Osteoblast (primary cell): ENCODE results near the gene MALAT1. TPM values are rescaled to one million over a fixed set of nuclear protein-coding genes. Genes with fewer than 3 reads are reported as not detected.

ENCODE experiments used
- DNase-seq: peaks from one replicate; pipeline ENCODE4 v3.0.0; 2011; ENCODE audit warnings: low spot score, mixed read lengths; ENCODE audit not compliant: insufficient read length; ENCODE audit errors: missing footprints
- H2AFZ ChIP-seq: 2 replicates; pipeline ENCODE4 v1.6.0; 2011; ENCODE audit warnings: mild to moderate bottlenecking, low read length
- H3K27ac ChIP-seq: 2 replicates; pipeline ENCODE4 v1.5.1; 2011; ENCODE audit warnings: mild to moderate bottlenecking, low read depth, low read length, moderate library complexity
- H3K27me3 ChIP-seq: 2 replicates; pipeline ENCODE4 v1.6.0; 2012; ENCODE audit warnings: mild to moderate bottlenecking, control low read depth, inconsistent platforms, low read length, moderate library complexity; ENCODE audit not compliant: insufficient read depth
- H3K36me3 ChIP-seq: 2 replicates; pipeline ENCODE4 v1.5.1; 2011; ENCODE audit warnings: mild to moderate bottlenecking, low read length, control low read depth, moderate library complexity; ENCODE audit not compliant: insufficient read depth
- H3K4me1 ChIP-seq: 2 replicates; pipeline ENCODE4 v1.5.1; 2011; ENCODE audit warnings: mild to moderate bottlenecking, low read length, control low read depth, moderate library complexity; ENCODE audit not compliant: insufficient read depth
- H3K4me2 ChIP-seq: 2 replicates; pipeline ENCODE4 v1.6.0; 2011; ENCODE audit warnings: mild to moderate bottlenecking, low read length; ENCODE audit not compliant: insufficient read depth
- H3K4me3 ChIP-seq: fragments of 200-600 bp; sonication (generic); 3 replicates; pipeline ENCODE4 v1.5.1; 2012; ENCODE audit warnings: mild to moderate bottlenecking, low read length, inconsistent platforms; ENCODE audit not compliant: insufficient read depth
- H3K79me2 ChIP-seq: 2 replicates; pipeline ENCODE4 v1.6.0; 2012; ENCODE audit warnings: mild to moderate bottlenecking, low read length, control low read depth, inconsistent platforms; ENCODE audit not compliant: insufficient read depth
- H3K9me3 ChIP-seq: 2 replicates; pipeline ENCODE4 v1.5.1; 2011; ENCODE audit warnings: low read depth, low read length, control low read depth
- H4K20me1 ChIP-seq: 2 replicates; pipeline ENCODE4 v1.6.0; 2012; ENCODE audit warnings: mild to moderate bottlenecking, low read length, control low read depth; ENCODE audit not compliant: insufficient read depth
- total RNA-seq: library from RNA; depleted of rRNA; stranded (reverse); fragments of >200 nt; gene quantifications from 2 replicates; pipeline ENCODE4 v1.2.3, GENCODE V29; 2012
- TF ChIP-seq, protein P1 (sequence below): IDR thresholded peaks from 2 replicates; pipeline ENCODE4 v1.5.1; 2011; ENCODE audit warnings: mild to moderate bottlenecking, low read depth, low read length, moderate library complexity; ENCODE audit errors: extremely low read depth

Gene MALAT1
- total RNA-seq, 1 donor: 19,002 TPM

DNA sequence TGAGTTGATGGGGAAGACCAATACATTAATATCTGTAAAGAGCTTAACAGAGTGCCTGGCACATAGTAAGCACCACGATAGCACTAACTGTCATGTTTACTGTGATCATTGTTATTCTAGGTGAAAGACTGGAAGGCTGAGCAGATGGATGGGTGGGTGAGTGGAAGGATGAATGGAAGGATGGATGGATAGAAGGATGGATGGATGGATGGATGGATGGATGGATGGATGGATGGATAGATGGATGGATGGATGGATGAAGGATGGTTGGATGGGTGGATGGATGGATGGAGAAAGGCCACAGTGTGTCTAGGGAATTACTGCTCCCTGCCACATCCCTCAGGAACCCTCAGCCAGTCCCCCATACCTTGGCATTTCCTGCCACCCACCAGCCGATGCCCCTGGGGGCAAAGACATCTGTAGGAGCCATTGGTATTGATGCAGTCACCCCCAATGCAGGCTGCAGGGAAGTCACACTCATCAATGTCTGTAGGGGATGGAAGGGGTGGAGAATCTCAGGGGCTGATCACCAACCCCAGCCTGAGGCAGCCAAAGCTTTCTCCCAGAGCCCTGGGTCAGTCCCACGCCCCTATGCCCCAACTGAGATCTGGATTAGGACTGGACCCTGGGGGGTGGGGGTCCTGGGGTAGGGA lies 44.0 kb downstream of the MALAT1 start:
- Histone ChIP-seq H3K79me2 (no peaks in the 10 kb centered on the region), H3K27ac (no peak overlapping the region), H3K4me2 (no peak overlapping the region), H3K27me3 (no peaks in the 10 kb centered on the region), H3K4me1 (peaks cover 9% of the 10 kb centered on the region), H3K9me3 (no peaks in the 10 kb centered on the region), H4K20me1 (peaks cover 16% of the 10 kb centered on the region), H3K4me3 (no peak overlapping the region), H3K36me3 (peaks cover 64% of the 10 kb centered on the region), H2AFZ (no peak overlapping the region)
- TF ChIP-seq, protein P1, sequence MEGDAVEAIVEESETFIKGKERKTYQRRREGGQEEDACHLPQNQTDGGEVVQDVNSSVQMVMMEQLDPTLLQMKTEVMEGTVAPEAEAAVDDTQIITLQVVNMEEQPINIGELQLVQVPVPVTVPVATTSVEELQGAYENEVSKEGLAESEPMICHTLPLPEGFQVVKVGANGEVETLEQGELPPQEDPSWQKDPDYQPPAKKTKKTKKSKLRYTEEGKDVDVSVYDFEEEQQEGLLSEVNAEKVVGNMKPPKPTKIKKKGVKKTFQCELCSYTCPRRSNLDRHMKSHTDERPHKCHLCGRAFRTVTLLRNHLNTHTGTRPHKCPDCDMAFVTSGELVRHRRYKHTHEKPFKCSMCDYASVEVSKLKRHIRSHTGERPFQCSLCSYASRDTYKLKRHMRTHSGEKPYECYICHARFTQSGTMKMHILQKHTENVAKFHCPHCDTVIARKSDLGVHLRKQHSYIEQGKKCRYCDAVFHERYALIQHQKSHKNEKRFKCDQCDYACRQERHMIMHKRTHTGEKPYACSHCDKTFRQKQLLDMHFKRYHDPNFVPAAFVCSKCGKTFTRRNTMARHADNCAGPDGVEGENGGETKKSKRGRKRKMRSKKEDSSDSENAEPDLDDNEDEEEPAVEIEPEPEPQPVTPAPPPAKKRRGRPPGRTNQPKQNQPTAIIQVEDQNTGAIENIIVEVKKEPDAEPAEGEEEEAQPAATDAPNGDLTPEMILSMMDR: no peak
- peak; percentile 91 for DNase-seq

DNA sequence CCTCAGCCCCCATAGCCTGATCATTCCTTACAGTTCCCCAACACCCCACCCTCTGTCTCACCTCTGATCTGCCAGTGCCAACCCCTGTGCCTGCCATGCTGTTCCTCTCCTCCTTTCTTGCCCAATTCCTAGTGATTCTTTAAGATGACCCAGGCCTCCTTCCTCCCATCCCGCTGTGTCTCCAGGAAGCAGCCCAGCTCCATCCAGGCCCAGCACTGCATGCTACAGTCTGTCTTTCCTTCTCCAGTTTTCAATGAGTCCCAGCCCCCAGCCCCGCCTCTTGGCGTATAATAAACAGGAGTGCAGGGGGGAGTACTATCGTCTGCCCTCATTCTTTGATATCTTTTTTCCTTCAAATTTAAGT lies 47.0 kb downstream of the MALAT1 start:
- Histone ChIP-seq H3K27me3 (no peaks in the 10 kb centered on the region), H3K9me3 (no peaks in the 10 kb centered on the region), H3K27ac (no peak overlapping the region), H4K20me1 (peaks cover 17% of the 10 kb centered on the region), H2AFZ (no peak overlapping the region), H3K4me3 (no peak overlapping the region), H3K4me2 (no peak overlapping the region), H3K36me3 (peaks cover 71% of the 10 kb centered on the region), H3K79me2 (no peaks in the 10 kb centered on the region), H3K4me1 (peaks cover 7% of the 10 kb centered on the region)
- peak; percentile 69 for DNase-seq
- TF ChIP-seq, protein P1: no peak

DNA sequence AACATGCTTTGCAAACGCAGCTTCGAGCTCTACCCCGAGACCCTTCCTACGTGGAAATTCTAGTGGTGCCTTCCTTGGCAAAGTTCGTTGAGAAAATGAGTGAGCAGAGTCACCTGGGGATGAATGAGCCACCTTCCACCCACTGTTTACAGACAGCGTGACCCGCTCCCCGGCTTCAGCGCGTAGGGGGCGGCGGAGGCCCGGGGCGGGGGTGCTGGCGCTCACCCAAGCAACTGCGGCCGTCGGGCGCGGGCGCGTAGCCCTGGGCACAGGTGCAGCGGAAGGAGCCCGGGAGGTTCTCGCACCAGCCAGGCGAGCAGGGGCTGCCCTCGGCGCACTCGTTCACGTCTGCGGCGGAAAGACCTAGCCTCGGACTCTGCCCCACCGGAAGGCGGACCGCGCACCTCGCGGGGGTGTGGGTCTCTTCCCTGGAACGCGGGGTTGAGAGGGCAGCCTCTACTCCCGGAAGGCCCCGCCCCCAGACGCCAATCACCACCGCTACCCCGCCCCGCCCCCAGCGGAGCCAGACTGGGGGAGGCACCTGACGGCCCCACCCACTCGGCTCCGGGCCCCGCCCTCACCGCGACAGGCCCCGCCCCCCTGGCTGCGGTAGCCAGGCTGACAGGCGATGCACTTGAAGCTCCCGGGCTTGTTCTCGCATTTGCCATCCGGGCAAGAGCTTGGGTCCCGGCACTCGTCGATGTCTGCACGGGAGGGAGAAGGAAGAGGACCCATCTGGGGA lies 47.5 kb downstream of the MALAT1 start:
- H3K4me2 ChIP-seq: no peak overlapping the region
- DNase-seq: peak; percentile 83
- peaks cover 1% of the 10 kb centered on the region for H3K4me1 ChIP-seq
- no peaks in the 10 kb centered on the region for H3K9me3 ChIP-seq
- no peaks in the 10 kb centered on the region for H3K79me2 ChIP-seq
- no peaks in the 10 kb centered on the region for H3K27me3 ChIP-seq
- no peak overlapping the region for H3K27ac ChIP-seq
- H4K20me1 ChIP-seq: peaks cover 21% of the 10 kb centered on the region
- H2AFZ ChIP-seq: no peak overlapping the region
- H3K36me3 ChIP-seq: peaks cover 75% of the 10 kb centered on the region
- no peak overlapping the region for H3K4me3 ChIP-seq
- TF ChIP-seq, protein P1: no peak

DNA sequence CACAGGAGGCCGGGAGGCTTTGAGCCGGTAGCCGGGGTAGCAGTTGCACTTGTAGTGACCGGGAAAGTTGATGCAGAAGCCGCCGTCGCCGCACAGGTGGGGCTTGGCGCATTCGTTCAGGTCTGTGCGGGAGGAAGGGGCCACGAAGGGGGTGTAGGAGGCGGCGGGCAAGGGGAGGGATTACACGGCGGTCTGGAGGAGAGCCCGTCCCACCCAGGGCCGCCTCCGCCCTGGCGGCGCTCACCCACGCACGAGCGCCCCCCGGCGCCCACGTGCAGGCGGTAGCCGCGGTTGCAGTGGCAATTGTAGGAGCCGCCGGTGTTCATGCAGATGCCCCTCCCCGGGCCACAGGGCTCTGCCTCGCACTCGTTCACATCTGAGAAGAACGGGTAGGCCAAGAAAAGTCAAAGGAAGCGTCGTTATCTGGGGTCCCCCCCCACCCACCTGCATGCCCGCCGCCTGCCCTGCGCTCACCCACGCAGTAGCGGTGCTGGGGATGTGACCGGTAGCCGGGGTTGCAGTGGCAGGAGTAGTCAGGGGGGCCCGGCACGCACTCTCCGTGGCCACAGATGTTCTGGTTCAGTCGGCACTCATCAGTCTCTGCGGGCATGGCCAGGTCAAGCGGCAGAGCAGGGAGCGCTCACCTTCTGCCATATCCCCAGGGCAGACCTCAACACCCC lies 48.7 kb downstream of the MALAT1 start:
- no peak overlapping the region for H2AFZ ChIP-seq
- H3K4me1 ChIP-seq: no peaks in the 10 kb centered on the region
- H3K79me2 ChIP-seq: peaks cover 1% of the 10 kb centered on the region
- H3K27me3 ChIP-seq: no peaks in the 10 kb centered on the region
- DNase-seq: peak; percentile 63
- H4K20me1 ChIP-seq: peaks cover 30% of the 10 kb centered on the region
- H3K27ac ChIP-seq: no peak overlapping the region
- peaks cover 77% of the 10 kb centered on the region for H3K36me3 ChIP-seq
- TF ChIP-seq, protein P1: no peak
- no peaks in the 10 kb centered on the region for H3K9me3 ChIP-seq
- H3K4me2 ChIP-seq: no peak overlapping the region
- no peak overlapping the region for H3K4me3 ChIP-seq
